ENCODE results near the gene SENP8.

The SENP8 gene

GRCh38 chr15:72175186-72176044 lies 57.2 kb downstream of the SENP8 start:
- DNase-seq (ENCODE audit: low spot score) = no peak

- no peak for DNase-seq (ENCODE audit: low spot score)
Measured at GRCh38 chr15:72176159-72176558, 58.0 kb downstream of the SENP8 start.

- no peak for DNase-seq (ENCODE audit: low spot score)
Measured at GRCh38 chr15:72176743-72177142, 58.5 kb downstream of the SENP8 start.

DNA sequence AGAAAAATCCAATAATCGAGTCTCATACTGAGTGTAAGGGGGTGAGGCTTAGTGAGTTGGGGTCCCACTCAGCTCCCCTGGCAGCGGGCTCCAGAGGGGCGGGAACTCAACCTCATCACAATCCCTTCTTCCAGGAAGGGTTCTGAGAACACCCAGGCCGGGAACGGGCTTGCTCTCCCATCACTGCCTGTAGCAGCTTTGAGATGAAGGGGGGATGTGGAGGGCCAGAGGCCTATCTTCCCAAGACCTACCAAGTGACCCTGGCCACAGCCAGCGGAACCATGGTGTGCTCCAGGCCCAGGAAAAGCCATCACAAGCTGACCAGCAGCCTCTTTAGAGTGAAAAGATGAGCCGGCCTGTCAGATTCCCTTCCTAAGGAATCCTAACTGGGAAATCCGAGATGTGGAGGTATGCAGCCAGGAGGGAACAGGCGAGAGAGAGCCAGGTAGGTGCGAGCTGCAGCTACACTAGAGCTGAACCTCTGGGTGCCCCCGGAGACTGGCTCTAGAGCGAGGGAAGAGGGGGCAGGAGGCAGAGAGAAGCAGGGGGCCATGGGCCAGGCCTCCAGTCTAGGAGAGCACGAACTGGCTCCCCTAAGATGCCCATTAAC lies 60.9 kb downstream of the SENP8 start:
- DNase-seq (ENCODE audit: low spot score) = no peak

- DNase-seq (ENCODE audit: low spot score) = peak; percentile 91
Measured at GRCh38 chr15:72179950-72180581, 61.9 kb downstream of the SENP8 start.

- DNase-seq (ENCODE audit: low spot score) = no peak
Measured at GRCh38 chr15:72180761-72181324, 62.6 kb downstream of the SENP8 start.

DNA sequence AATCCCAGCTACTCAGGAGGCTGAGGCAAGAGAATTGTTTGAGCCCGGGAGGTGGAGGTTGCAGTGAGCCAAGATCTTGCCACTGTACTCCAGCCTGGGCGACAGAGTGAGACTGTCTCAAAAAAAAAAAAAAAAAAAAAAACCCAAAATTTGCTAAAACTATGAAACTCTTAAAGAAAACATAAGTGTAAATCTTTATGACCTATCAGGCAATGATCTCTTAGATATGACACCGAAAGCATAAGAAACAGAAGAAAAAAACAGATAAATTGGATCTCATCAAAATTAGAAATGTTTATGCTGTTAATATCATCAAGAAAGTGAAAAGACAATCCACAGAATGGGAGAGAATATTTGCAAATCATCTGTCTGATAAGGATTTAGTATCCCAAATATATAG lies 64.0 kb downstream of the SENP8 start:
- DNase-seq (ENCODE audit: low spot score) = no peak

DNA sequence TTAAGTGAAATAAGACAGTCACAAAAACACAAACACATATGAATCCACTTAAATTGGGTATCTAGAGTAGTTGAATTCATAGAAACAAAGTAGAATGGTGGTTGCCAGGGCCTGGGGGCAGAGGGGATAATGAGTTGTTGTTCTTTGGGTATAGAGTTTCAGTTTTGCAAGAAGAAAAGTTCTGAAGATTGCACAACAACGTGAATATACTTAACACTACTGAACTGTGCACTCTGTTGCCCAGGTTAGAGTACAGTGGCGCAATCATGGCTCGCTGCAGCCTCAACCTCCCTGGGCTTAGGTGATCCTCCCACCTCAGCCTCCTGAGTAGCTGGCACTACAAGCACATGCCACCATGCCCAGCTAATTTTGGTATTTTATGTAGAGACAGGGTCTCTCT lies 64.5 kb downstream of the SENP8 start:
- no peak for DNase-seq (ENCODE audit: low spot score)

DNA sequence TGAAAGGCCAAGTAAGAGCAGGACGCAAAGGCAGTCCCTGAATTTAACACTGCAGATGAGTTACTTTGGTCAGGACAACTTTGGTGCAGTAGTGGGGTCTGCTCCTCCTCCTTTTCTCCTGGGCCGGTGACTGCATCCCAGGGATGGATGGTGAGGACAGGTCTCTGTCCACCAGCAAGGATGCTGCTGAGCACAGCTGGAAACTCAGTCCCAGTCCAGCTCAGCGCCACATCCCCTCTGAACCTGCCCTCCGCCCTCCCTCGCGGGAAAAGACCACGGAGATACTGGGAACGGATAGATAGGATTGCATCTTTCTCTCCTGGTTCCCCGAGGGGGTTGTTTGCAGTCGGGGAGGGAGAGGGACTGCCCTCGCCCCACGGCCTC lies 65.6 kb downstream of the SENP8 start:
- no peak for DNase-seq (ENCODE audit: low spot score)

GRCh38 chr15:72184165-72184811 lies 66.1 kb downstream of the SENP8 start:
- no peak for DNase-seq (ENCODE audit: low spot score)

- DNase-seq (ENCODE audit: low spot score) = no peak
Measured at GRCh38 chr15:72189250-72189902, 71.2 kb downstream of the SENP8 start.

- DNase-seq (ENCODE audit: low spot score) = no peak
Measured at GRCh38 chr15:72192416-72192815, 74.2 kb downstream of the SENP8 start.

Measured in pons (tissue), 1 donor.